ENCODE measurements around the gene FSTL4.

DNA sequence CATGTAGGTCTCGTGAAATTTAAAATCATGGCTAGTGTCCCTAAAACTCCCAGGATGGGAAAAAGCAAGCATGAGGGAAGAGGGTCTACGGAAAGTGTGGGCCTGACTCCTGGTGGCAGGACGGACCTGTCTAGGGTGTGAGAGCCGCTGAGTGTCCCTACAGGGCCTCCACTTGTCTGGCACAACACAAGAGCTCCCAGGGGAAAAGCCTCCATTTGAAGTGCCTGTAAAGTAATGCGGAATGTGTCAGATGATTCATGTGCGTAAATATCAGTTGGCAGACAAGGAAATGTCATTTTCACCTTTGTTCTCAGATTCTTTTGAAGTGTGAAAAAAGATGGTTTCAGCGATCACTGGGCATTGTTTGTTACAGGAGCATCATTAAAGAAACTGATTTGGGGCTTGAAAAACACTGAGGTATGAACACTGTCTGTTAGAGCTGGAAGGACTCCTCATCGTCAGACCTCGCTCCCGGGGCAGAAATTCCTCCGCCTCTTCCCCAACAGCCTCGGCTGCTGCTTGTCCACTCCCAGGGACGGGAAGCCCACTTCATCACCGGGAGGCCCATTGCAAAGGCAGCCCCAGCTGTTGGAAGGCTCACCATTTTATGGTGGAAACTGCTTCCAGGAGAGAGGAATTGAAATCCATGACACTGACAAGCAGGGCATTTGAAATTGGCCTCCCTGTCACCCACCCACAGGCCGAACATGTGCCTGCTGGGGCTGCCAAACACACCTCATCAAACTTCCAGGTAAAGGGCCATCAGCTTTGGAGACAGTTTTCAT, 240.8 kb downstream of the FSTL4 start:
- no peak for TF ChIP-seq BHLHE40 (IDR thresholded peaks at IDR 0.05; ENCODE audit: low read depth, low read length)
- TF ChIP-seq, protein P1, sequence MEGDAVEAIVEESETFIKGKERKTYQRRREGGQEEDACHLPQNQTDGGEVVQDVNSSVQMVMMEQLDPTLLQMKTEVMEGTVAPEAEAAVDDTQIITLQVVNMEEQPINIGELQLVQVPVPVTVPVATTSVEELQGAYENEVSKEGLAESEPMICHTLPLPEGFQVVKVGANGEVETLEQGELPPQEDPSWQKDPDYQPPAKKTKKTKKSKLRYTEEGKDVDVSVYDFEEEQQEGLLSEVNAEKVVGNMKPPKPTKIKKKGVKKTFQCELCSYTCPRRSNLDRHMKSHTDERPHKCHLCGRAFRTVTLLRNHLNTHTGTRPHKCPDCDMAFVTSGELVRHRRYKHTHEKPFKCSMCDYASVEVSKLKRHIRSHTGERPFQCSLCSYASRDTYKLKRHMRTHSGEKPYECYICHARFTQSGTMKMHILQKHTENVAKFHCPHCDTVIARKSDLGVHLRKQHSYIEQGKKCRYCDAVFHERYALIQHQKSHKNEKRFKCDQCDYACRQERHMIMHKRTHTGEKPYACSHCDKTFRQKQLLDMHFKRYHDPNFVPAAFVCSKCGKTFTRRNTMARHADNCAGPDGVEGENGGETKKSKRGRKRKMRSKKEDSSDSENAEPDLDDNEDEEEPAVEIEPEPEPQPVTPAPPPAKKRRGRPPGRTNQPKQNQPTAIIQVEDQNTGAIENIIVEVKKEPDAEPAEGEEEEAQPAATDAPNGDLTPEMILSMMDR (conservative IDR thresholded peaks at IDR 0.05; ENCODE audit: low read depth, low read length): no peak
- no peak for TF ChIP-seq FOS (IDR thresholded peaks at IDR 0.05; ENCODE audit: low read depth, low read length)
- no peak for TF ChIP-seq POLR2A (IDR thresholded peaks at IDR 0.05; ENCODE audit: low read depth, low read length)
- no peak for TF ChIP-seq CHD1 (IDR thresholded peaks at IDR 0.05; ENCODE audit: low read depth, low read length)
- no peak for TF ChIP-seq ELK1 (IDR thresholded peaks at IDR 0.05; ENCODE audit: borderline replicate concordance, low read depth, low read length)
- no peak for TF ChIP-seq RFX5 (IDR thresholded peaks at IDR 0.05; ENCODE audit: low read depth, low read length)
- no peak for TF ChIP-seq MAFK (IDR thresholded peaks at IDR 0.05; ENCODE audit: low read depth, low read length)
- no peak for TF ChIP-seq SMC3 (IDR thresholded peaks at IDR 0.05; ENCODE audit: low read depth, low read length)

Data from IMR-90 (cell line).